ENCODE measurements around the gene C1QTNF6. TPM values are rescaled to one million over a fixed set of nuclear protein-coding genes. Genes with fewer than 3 reads are reported as not detected.

C1QTNF6 gene
- total RNA-seq, 1 donor: 4.6 TPM

GRCh38 chr22:37226514-37226913, 38.5 kb upstream of the C1QTNF6 start:
- TF ChIP-seq CTCF (IDR thresholded peaks at IDR 0.05; ENCODE audit: insufficient read depth, low read length): no peak
- no peak overlapping the region for H3K4me3 ChIP-seq (ENCODE audit: low read depth, low read length)
- DNase-seq (ENCODE audit: low read depth): no peak

- TF ChIP-seq CTCF (IDR thresholded peaks at IDR 0.05; ENCODE audit: insufficient read depth, low read length): no peak
- no peak for DNase-seq (ENCODE audit: low read depth)
- H3K4me3 ChIP-seq (ENCODE audit: low read depth, low read length): no peak overlapping the region
Measured at GRCh38 chr22:37226087-37226486, 38.0 kb upstream of the C1QTNF6 start.

- H3K4me3 ChIP-seq (ENCODE audit: low read depth, low read length): no peak overlapping the region
- TF ChIP-seq CTCF (IDR thresholded peaks at IDR 0.05; ENCODE audit: insufficient read depth, low read length): no peak
- no peak for DNase-seq (ENCODE audit: low read depth)
Measured at GRCh38 chr22:37225481-37225880, 37.4 kb upstream of the C1QTNF6 start.

GRCh38 chr22:37224757-37225420, 36.8 kb upstream of the C1QTNF6 start:
- no peak for DNase-seq (ENCODE audit: low read depth)

GRCh38 chr22:37223965-37224551, 36.0 kb upstream of the C1QTNF6 start:
- H3K4me3 ChIP-seq (ENCODE audit: low read depth, low read length): no peak overlapping the region
- TF ChIP-seq CTCF (IDR thresholded peaks at IDR 0.05; ENCODE audit: insufficient read depth, low read length): no peak
- DNase-seq (ENCODE audit: low read depth): no peak

More at GRCh38 chr22:37224757-37225420, 36.8 kb upstream of the C1QTNF6 start:
- H3K4me3 ChIP-seq (ENCODE audit: low read depth, low read length): no peak overlapping the region
- no peak for TF ChIP-seq CTCF (IDR thresholded peaks at IDR 0.05; ENCODE audit: insufficient read depth, low read length)

GRCh38 chr22:37222440-37222971, 34.5 kb upstream of the C1QTNF6 start:
- DNase-seq (ENCODE audit: low read depth): no peak
- no peak overlapping the region for H3K4me3 ChIP-seq (ENCODE audit: low read depth, low read length)

More at GRCh38 chr22:37222440-37222971, 34.5 kb upstream of the C1QTNF6 start:
- no peak for TF ChIP-seq CTCF (IDR thresholded peaks at IDR 0.05; ENCODE audit: insufficient read depth, low read length)
